Measurements from ENCODE around the gene ANKRD17. TPM values are rescaled to one million over a fixed set of nuclear protein-coding genes. Genes with fewer than 3 reads are reported as not detected.

Gene ANKRD17
- total and polyA plus RNA-seq, 9 of the 15 experiments (the other 6 are each of a cell fraction or from before 2014, with no cell fraction given), result 25.5 to 86.9 (median 52.2) TPM

DNA sequence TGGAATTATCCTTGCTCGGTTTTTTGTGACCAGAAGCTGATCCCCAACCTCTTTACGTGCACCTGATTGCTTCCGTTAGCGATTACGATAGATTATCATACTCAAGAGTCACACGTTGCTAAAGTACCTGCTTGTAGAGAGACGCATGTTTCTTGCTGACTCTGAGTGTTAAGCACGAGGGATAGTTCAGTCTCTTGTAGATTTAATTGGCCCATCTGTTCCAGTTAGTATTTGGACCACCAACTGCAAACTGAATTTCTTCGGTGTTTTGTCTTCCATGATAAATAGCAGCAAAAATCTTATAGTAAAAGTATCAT lies 188.6 kb downstream of the ANKRD17 start (continued):
- TF ChIP-seq, protein P1, sequence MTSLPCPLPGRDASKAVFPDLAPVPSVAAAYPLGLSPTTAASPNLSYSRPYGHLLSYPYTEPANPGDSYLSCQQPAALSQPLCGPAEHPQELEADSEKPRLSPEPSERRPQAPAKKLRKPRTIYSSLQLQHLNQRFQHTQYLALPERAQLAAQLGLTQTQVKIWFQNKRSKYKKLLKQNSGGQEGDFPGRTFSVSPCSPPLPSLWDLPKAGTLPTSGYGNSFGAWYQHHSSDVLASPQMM (CRISPR knock-in tag; IDR thresholded peaks at IDR 0.05), result no peak
- TF ChIP-seq, protein P2, sequence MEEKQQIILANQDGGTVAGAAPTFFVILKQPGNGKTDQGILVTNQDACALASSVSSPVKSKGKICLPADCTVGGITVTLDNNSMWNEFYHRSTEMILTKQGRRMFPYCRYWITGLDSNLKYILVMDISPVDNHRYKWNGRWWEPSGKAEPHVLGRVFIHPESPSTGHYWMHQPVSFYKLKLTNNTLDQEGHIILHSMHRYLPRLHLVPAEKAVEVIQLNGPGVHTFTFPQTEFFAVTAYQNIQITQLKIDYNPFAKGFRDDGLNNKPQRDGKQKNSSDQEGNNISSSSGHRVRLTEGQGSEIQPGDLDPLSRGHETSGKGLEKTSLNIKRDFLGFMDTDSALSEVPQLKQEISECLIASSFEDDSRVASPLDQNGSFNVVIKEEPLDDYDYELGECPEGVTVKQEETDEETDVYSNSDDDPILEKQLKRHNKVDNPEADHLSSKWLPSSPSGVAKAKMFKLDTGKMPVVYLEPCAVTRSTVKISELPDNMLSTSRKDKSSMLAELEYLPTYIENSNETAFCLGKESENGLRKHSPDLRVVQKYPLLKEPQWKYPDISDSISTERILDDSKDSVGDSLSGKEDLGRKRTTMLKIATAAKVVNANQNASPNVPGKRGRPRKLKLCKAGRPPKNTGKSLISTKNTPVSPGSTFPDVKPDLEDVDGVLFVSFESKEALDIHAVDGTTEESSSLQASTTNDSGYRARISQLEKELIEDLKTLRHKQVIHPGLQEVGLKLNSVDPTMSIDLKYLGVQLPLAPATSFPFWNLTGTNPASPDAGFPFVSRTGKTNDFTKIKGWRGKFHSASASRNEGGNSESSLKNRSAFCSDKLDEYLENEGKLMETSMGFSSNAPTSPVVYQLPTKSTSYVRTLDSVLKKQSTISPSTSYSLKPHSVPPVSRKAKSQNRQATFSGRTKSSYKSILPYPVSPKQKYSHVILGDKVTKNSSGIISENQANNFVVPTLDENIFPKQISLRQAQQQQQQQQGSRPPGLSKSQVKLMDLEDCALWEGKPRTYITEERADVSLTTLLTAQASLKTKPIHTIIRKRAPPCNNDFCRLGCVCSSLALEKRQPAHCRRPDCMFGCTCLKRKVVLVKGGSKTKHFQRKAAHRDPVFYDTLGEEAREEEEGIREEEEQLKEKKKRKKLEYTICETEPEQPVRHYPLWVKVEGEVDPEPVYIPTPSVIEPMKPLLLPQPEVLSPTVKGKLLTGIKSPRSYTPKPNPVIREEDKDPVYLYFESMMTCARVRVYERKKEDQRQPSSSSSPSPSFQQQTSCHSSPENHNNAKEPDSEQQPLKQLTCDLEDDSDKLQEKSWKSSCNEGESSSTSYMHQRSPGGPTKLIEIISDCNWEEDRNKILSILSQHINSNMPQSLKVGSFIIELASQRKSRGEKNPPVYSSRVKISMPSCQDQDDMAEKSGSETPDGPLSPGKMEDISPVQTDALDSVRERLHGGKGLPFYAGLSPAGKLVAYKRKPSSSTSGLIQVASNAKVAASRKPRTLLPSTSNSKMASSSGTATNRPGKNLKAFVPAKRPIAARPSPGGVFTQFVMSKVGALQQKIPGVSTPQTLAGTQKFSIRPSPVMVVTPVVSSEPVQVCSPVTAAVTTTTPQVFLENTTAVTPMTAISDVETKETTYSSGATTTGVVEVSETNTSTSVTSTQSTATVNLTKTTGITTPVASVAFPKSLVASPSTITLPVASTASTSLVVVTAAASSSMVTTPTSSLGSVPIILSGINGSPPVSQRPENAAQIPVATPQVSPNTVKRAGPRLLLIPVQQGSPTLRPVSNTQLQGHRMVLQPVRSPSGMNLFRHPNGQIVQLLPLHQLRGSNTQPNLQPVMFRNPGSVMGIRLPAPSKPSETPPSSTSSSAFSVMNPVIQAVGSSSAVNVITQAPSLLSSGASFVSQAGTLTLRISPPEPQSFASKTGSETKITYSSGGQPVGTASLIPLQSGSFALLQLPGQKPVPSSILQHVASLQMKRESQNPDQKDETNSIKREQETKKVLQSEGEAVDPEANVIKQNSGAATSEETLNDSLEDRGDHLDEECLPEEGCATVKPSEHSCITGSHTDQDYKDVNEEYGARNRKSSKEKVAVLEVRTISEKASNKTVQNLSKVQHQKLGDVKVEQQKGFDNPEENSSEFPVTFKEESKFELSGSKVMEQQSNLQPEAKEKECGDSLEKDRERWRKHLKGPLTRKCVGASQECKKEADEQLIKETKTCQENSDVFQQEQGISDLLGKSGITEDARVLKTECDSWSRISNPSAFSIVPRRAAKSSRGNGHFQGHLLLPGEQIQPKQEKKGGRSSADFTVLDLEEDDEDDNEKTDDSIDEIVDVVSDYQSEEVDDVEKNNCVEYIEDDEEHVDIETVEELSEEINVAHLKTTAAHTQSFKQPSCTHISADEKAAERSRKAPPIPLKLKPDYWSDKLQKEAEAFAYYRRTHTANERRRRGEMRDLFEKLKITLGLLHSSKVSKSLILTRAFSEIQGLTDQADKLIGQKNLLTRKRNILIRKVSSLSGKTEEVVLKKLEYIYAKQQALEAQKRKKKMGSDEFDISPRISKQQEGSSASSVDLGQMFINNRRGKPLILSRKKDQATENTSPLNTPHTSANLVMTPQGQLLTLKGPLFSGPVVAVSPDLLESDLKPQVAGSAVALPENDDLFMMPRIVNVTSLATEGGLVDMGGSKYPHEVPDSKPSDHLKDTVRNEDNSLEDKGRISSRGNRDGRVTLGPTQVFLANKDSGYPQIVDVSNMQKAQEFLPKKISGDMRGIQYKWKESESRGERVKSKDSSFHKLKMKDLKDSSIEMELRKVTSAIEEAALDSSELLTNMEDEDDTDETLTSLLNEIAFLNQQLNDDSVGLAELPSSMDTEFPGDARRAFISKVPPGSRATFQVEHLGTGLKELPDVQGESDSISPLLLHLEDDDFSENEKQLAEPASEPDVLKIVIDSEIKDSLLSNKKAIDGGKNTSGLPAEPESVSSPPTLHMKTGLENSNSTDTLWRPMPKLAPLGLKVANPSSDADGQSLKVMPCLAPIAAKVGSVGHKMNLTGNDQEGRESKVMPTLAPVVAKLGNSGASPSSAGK (IDR thresholded peaks at IDR 0.05), result peak; percentile 90
- TF ChIP-seq BRD9 (IDR thresholded peaks at IDR 0.05; ENCODE audit: low read depth, partially characterized antibody) (peak; percentile 17), EP400 (IDR thresholded peaks at IDR 0.05) (peak; percentile 79; the same call in 1 of the 2 replicates), TAF7 (tag; IDR thresholded peaks at IDR 0.05) (peak; percentile 1; the same call in 1 of the 2 replicates), MYC (IDR thresholded peaks at IDR 0.05; ENCODE audit: low read depth, low read length) (peak; percentile 50; the same call in 1 of the 2 replicates), MYC (CRISPR knock-in tag; IDR thresholded peaks at IDR 0.05; ENCODE audit: borderline replicate concordance, low read depth) (no peak), FIP1L1 (IDR thresholded peaks at IDR 0.05; ENCODE audit: low read depth, low read length, poor library complexity, severe bottlenecking) (no peak), RFX7 (CRISPR knock-in tag; IDR thresholded peaks at IDR 0.05) (no peak), CHD2 (IDR thresholded peaks at IDR 0.05; ENCODE audit: low read depth, low read length) (no peak), TSC22D4 (tag; IDR thresholded peaks at IDR 0.05) (no peak), SRSF9 (IDR thresholded peaks at IDR 0.05; ENCODE audit: borderline replicate concordance, low read depth, low read length) (no peak)
- TF ChIP-seq, protein P3, sequence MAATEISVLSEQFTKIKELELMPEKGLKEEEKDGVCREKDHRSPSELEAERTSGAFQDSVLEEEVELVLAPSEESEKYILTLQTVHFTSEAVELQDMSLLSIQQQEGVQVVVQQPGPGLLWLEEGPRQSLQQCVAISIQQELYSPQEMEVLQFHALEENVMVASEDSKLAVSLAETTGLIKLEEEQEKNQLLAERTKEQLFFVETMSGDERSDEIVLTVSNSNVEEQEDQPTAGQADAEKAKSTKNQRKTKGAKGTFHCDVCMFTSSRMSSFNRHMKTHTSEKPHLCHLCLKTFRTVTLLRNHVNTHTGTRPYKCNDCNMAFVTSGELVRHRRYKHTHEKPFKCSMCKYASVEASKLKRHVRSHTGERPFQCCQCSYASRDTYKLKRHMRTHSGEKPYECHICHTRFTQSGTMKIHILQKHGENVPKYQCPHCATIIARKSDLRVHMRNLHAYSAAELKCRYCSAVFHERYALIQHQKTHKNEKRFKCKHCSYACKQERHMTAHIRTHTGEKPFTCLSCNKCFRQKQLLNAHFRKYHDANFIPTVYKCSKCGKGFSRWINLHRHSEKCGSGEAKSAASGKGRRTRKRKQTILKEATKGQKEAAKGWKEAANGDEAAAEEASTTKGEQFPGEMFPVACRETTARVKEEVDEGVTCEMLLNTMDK (IDR thresholded peaks at IDR 0.05; ENCODE audit: borderline replicate concordance, insufficient read depth, low read depth, low read length, poor library complexity, severe bottlenecking), result no peak
- TF ChIP-seq, protein P4, sequence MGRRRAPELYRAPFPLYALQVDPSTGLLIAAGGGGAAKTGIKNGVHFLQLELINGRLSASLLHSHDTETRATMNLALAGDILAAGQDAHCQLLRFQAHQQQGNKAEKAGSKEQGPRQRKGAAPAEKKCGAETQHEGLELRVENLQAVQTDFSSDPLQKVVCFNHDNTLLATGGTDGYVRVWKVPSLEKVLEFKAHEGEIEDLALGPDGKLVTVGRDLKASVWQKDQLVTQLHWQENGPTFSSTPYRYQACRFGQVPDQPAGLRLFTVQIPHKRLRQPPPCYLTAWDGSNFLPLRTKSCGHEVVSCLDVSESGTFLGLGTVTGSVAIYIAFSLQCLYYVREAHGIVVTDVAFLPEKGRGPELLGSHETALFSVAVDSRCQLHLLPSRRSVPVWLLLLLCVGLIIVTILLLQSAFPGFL (CRISPR knock-in tag; IDR thresholded peaks at IDR 0.05), result no peak
